NAMALWA (cell line): ENCODE data around the gene ZNF76.

Source experiments
- DNase-seq: peaks from one replicate; pipeline ENCODE4 v3.0.0-alpha.2; 2015; ENCODE audit warnings: low spot score

ZNF76 gene

GRCh38 chr6:35259194-35259947 is at the start of gene ZNF76:
ZNF76 (plus strand) TSS chr6:35259735; CDS start chr6:35281152, 21,417 bp downstream.
- peak; percentile 93 for DNase-seq

GRCh38 chr6:35213298-35213791 is 46.2 kb upstream of the ZNF76 start:
- DNase-seq = no peak

- no peak for DNase-seq
Measured at GRCh38 chr6:35213824-35214756, 45.4 kb upstream of the ZNF76 start, which contains the start of gene SCUBE3. SCUBE3 (plus strand) TSS chr6:35213956; CDS start chr6:35214419, 463 bp downstream.

GRCh38 chr6:35214869-35215664 is 44.5 kb upstream of the ZNF76 start:
- no peak for DNase-seq

GRCh38 chr6:35215665-35216411 is 43.7 kb upstream of the ZNF76 start:
- DNase-seq = no peak

GRCh38 chr6:35216412-35216732 is 43.2 kb upstream of the ZNF76 start:
- no peak for DNase-seq

GRCh38 chr6:35216851-35217811 is 42.4 kb upstream of the ZNF76 start:
- no peak for DNase-seq

- DNase-seq = no peak
Measured at GRCh38 chr6:35218021-35218420, 41.5 kb upstream of the ZNF76 start.

- no peak for DNase-seq
Measured at GRCh38 chr6:35218456-35218855, 41.1 kb upstream of the ZNF76 start.

GRCh38 chr6:35219683-35220326 is 39.7 kb upstream of the ZNF76 start:
- DNase-seq = no peak

- DNase-seq = no peak
Measured at GRCh38 chr6:35220711-35221110, 38.8 kb upstream of the ZNF76 start.

- no peak for DNase-seq
Measured at GRCh38 chr6:35223396-35223795, 36.1 kb upstream of the ZNF76 start.

- DNase-seq = no peak
Measured at GRCh38 chr6:35224720-35225119, 34.8 kb upstream of the ZNF76 start.

- no peak for DNase-seq
Measured at GRCh38 chr6:35228481-35228880, 31.1 kb upstream of the ZNF76 start.

GRCh38 chr6:35229304-35229703 is 30.2 kb upstream of the ZNF76 start:
- no peak for DNase-seq

GRCh38 chr6:35230498-35230897 is 29.0 kb upstream of the ZNF76 start:
- no peak for DNase-seq

GRCh38 chr6:35230950-35231349 is 28.6 kb upstream of the ZNF76 start:
- no peak for DNase-seq

- DNase-seq = no peak
Measured at GRCh38 chr6:35231563-35231962, 28.0 kb upstream of the ZNF76 start.

- no peak for DNase-seq
Measured at GRCh38 chr6:35234901-35235300, 24.6 kb upstream of the ZNF76 start.

- DNase-seq = no peak
Measured at GRCh38 chr6:35236223-35236622, 23.3 kb upstream of the ZNF76 start.
